ENCODE results near the gene FDXACB1. TPM values are rescaled to one million over a fixed set of nuclear protein-coding genes. Genes with fewer than 3 reads are reported as not detected.

Gene FDXACB1
- total and polyA plus RNA-seq, 9 of the 15 experiments (the other 6 are each of a cell fraction or from before 2014, with no cell fraction given): 3.2 to 7.5 (median 5.3) TPM

- TF ChIP-seq, protein P1, sequence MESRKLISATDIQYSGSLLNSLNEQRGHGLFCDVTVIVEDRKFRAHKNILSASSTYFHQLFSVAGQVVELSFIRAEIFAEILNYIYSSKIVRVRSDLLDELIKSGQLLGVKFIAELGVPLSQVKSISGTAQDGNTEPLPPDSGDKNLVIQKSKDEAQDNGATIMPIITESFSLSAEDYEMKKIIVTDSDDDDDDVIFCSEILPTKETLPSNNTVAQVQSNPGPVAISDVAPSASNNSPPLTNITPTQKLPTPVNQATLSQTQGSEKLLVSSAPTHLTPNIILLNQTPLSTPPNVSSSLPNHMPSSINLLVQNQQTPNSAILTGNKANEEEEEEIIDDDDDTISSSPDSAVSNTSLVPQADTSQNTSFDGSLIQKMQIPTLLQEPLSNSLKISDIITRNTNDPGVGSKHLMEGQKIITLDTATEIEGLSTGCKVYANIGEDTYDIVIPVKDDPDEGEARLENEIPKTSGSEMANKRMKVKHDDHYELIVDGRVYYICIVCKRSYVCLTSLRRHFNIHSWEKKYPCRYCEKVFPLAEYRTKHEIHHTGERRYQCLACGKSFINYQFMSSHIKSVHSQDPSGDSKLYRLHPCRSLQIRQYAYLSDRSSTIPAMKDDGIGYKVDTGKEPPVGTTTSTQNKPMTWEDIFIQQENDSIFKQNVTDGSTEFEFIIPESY (CRISPR knock-in tag; IDR thresholded peaks at IDR 0.05): 0 out of 2 replicates have a peak, but pooled peaks have one; percentile 21
- no peak for TF ChIP-seq ZKSCAN1 (IDR thresholded peaks at IDR 0.05; ENCODE audit: low read depth, low read length)
- TF ChIP-seq ZFX (CRISPR knock-in tag; IDR thresholded peaks at IDR 0.05): peak; percentile 66
- TF ChIP-seq FIP1L1 (IDR thresholded peaks at IDR 0.05; ENCODE audit: low read depth, low read length, poor library complexity, severe bottlenecking): no peak
- TF ChIP-seq, protein P2, sequence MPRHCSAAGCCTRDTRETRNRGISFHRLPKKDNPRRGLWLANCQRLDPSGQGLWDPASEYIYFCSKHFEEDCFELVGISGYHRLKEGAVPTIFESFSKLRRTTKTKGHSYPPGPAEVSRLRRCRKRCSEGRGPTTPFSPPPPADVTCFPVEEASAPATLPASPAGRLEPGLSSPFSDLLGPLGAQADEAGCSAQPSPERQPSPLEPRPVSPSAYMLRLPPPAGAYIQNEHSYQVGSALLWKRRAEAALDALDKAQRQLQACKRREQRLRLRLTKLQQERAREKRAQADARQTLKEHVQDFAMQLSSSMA (CRISPR knock-in tag; IDR thresholded peaks at IDR 0.05): no peak
- TF ChIP-seq HDAC1 (IDR thresholded peaks at IDR 0.05): peak in 1 of 2 experiments; percentile 45; a peak in 1 of 4 replicates
- TF ChIP-seq, protein P3, sequence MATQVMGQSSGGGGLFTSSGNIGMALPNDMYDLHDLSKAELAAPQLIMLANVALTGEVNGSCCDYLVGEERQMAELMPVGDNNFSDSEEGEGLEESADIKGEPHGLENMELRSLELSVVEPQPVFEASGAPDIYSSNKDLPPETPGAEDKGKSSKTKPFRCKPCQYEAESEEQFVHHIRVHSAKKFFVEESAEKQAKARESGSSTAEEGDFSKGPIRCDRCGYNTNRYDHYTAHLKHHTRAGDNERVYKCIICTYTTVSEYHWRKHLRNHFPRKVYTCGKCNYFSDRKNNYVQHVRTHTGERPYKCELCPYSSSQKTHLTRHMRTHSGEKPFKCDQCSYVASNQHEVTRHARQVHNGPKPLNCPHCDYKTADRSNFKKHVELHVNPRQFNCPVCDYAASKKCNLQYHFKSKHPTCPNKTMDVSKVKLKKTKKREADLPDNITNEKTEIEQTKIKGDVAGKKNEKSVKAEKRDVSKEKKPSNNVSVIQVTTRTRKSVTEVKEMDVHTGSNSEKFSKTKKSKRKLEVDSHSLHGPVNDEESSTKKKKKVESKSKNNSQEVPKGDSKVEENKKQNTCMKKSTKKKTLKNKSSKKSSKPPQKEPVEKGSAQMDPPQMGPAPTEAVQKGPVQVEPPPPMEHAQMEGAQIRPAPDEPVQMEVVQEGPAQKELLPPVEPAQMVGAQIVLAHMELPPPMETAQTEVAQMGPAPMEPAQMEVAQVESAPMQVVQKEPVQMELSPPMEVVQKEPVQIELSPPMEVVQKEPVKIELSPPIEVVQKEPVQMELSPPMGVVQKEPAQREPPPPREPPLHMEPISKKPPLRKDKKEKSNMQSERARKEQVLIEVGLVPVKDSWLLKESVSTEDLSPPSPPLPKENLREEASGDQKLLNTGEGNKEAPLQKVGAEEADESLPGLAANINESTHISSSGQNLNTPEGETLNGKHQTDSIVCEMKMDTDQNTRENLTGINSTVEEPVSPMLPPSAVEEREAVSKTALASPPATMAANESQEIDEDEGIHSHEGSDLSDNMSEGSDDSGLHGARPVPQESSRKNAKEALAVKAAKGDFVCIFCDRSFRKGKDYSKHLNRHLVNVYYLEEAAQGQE (IDR thresholded peaks at IDR 0.05; ENCODE audit: borderline replicate concordance): peak; percentile 100
- TF ChIP-seq, protein P3 (CRISPR knock-in tag; IDR thresholded peaks at IDR 0.05; ENCODE audit: low read depth): no peak
- no peak for TF ChIP-seq KHSRP (IDR thresholded peaks at IDR 0.05)
- peak; percentile 67; the same call in 1 of the 2 replicates for TF ChIP-seq LCOR (CRISPR knock-in tag; IDR thresholded peaks at IDR 0.05)
- peak; percentile 87 for TF ChIP-seq POLR2B (IDR thresholded peaks at IDR 0.05; ENCODE audit: low read depth, partially characterized antibody)
- TF ChIP-seq MED1 (CRISPR knock-in tag; IDR thresholded peaks at IDR 0.05; ENCODE audit: borderline replicate concordance): no peak
- TF ChIP-seq, protein P4, sequence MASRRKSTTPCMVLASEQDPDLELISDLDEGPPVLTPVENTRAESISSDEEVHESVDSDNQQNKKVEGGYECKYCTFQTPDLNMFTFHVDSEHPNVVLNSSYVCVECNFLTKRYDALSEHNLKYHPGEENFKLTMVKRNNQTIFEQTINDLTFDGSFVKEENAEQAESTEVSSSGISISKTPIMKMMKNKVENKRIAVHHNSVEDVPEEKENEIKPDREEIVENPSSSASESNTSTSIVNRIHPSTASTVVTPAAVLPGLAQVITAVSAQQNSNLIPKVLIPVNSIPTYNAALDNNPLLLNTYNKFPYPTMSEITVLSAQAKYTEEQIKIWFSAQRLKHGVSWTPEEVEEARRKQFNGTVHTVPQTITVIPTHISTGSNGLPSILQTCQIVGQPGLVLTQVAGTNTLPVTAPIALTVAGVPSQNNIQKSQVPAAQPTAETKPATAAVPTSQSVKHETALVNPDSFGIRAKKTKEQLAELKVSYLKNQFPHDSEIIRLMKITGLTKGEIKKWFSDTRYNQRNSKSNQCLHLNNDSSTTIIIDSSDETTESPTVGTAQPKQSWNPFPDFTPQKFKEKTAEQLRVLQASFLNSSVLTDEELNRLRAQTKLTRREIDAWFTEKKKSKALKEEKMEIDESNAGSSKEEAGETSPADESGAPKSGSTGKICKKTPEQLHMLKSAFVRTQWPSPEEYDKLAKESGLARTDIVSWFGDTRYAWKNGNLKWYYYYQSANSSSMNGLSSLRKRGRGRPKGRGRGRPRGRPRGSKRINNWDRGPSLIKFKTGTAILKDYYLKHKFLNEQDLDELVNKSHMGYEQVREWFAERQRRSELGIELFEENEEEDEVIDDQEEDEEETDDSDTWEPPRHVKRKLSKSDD (conservative IDR thresholded peaks at IDR 0.05; ENCODE audit: low read length): 0 out of 2 replicates have a peak, but pooled peaks have one; percentile 37
- peak; percentile 64; the same call in 1 of the 2 replicates for TF ChIP-seq PML (IDR thresholded peaks at IDR 0.05; ENCODE audit: low read length)
Observed at GRCh38 chr11:111926505-111927391, 47.8 kb upstream of the FDXACB1 start (continued).

Data from K562 (cell line).